ENCODE measurements around the gene CCDC197.

CCDC197 gene

GRCh38 chr14:93997082-93997481 lies at the start of gene CCDC197:
Gene CCDC197 (plus strand): TSS chr14:93997301. CDS start chr14:93998132, 831 bp downstream.
- no peak for DNase-seq (ENCODE audit: low read depth in 1 of 2, low spot score in 1 of 2)

- no peak for DNase-seq (ENCODE audit: low read depth in 1 of 2, low spot score in 1 of 2)
Measured at GRCh38 chr14:93949511-93950075, 47.5 kb upstream of the CCDC197 start.

GRCh38 chr14:93950948-93951634 lies 46.0 kb upstream of the CCDC197 start:
- no peak for DNase-seq (ENCODE audit: low read depth in 1 of 2, low spot score in 1 of 2)

GRCh38 chr14:93951635-93952540 lies 45.2 kb upstream of the CCDC197 start:
- no peak for DNase-seq (ENCODE audit: low read depth in 1 of 2, low spot score in 1 of 2)

- DNase-seq (ENCODE audit: low read depth in 1 of 2, low spot score in 1 of 2): no peak
Measured at GRCh38 chr14:93952829-93953228, 44.3 kb upstream of the CCDC197 start.

GRCh38 chr14:93953263-93953662 lies 43.8 kb upstream of the CCDC197 start:
- no peak for DNase-seq (ENCODE audit: low read depth in 1 of 2, low spot score in 1 of 2)

- no peak for DNase-seq (ENCODE audit: low read depth in 1 of 2, low spot score in 1 of 2)
Measured at GRCh38 chr14:93953739-93954515, 43.2 kb upstream of the CCDC197 start.

GRCh38 chr14:93954516-93954830 lies 42.6 kb upstream of the CCDC197 start:
- no peak for DNase-seq (ENCODE audit: low read depth in 1 of 2, low spot score in 1 of 2)

GRCh38 chr14:93954900-93955849 lies 41.9 kb upstream of the CCDC197 start:
- DNase-seq (ENCODE audit: low read depth in 1 of 2, low spot score in 1 of 2): no peak

GRCh38 chr14:93955850-93956481 lies 41.1 kb upstream of the CCDC197 start:
- DNase-seq (ENCODE audit: low read depth in 1 of 2, low spot score in 1 of 2): no peak

GRCh38 chr14:93956514-93957332 lies 40.4 kb upstream of the CCDC197 start:
- DNase-seq (ENCODE audit: low read depth in 1 of 2, low spot score in 1 of 2): no peak

GRCh38 chr14:93957333-93957710 lies 39.8 kb upstream of the CCDC197 start:
- DNase-seq (ENCODE audit: low read depth in 1 of 2, low spot score in 1 of 2): no peak

- DNase-seq (ENCODE audit: low read depth in 1 of 2, low spot score in 1 of 2): no peak
Measured at GRCh38 chr14:93957751-93958566, 39.1 kb upstream of the CCDC197 start.

GRCh38 chr14:93958567-93959238 lies 38.4 kb upstream of the CCDC197 start:
- DNase-seq (ENCODE audit: low read depth in 1 of 2, low spot score in 1 of 2): no peak

- DNase-seq (ENCODE audit: low read depth in 1 of 2, low spot score in 1 of 2): peak; percentile 82 to 92
Measured at GRCh38 chr14:93959239-93960107, 37.6 kb upstream of the CCDC197 start.

GRCh38 chr14:93960108-93960475 lies 37.0 kb upstream of the CCDC197 start:
- no peak for DNase-seq (ENCODE audit: low read depth in 1 of 2, low spot score in 1 of 2)

All from activated T-helper 1 cell treated with anti-CD3 and anti-CD28 coated beads, Interleukin-2, amount 50 U/mL, for 16 hours (primary cell).